ENCODE data around the gene ATF6.
"Not testable (repeated sequence)": the region's sequence is repeated elsewhere in the genome, so short reads cannot be mapped to it uniquely, and the experiment has no call there.

ATF6 gene

DNA sequence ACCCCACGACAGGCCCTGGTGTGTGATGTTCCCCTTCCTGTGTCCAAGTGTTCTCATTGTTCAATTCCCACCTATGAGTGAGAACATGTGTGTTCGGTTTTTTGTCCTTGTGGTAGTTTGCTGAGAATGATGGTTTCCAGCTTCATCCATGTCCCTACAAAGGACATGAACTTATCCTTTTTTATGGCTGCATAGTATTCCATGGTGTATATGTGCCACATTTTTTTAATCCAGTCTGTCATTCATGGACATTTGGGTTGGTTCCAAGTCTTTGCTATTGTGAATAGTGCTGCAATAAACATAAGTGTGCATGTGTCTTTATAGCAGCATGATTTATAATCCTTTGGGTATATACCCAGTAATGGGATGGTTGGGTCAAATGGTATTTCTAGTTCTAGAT lies 43.1 kb downstream of the ATF6 start:
- H3K36me3 Mint-ChIP-seq (ENCODE audit: insufficient read depth), result peaks cover 28% of the 10 kb centered on the region
- H3K27ac Mint-ChIP-seq, result not testable (repeated sequence)

DNA sequence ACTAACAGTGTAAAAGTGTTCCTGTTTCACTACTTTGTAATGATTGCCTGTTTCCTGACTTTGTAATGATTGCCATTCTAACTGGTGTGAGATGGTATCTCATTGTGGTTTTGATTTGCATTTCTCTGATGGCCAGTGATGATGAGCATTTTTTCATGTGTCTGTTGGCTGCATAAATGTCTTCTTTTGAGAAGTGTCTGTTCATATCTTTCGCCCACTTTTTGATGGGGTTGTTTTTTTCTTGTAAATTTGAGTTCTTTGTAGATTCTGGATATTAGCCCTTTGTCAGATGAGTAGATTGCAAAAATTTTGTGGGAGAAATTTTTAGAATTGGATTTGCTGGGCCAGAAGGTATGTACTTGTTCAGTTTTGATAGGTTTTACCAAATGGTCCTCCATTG lies 43.5 kb downstream of the ATF6 start:
- H3K36me3 Mint-ChIP-seq (ENCODE audit: insufficient read depth), result peaks cover 28% of the 10 kb centered on the region
- not testable (repeated sequence) for H3K4me1 Mint-ChIP-seq (ENCODE audit: low read depth in 2 of 2); DNase-seq; H3K27ac Mint-ChIP-seq; H3K27me3 Mint-ChIP-seq; H3K4me3 Mint-ChIP-seq; ATAC-seq (replicated peaks); H3K9me3 Mint-ChIP-seq

More for the DNA sequence above, 43.1 kb downstream of the ATF6 start:
- not testable (repeated sequence) for H3K9me3 Mint-ChIP-seq; H3K27me3 Mint-ChIP-seq; ATAC-seq (replicated peaks); H3K4me3 Mint-ChIP-seq; DNase-seq; H3K4me1 Mint-ChIP-seq (ENCODE audit: low read depth in 2 of 2)

DNA sequence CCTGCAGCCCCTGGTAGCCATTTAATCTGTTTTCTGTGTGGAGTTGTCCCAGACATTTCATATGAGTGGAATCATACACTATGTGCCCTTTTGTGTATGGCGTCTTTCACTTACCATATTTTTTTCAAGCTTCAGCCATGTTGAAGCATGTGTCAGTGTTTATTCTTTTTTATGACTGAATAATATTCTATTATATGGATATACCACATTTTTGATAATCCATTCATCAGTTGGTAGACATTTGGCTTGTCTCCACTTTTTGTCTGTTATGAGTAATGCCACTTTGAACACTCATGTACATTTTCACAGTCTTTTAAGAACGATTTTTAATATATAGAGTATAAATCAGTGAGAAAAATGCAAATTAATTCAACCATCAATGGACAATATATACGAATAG lies 44.7 kb downstream of the ATF6 start:
- ATAC-seq (replicated peaks), result no peak
- no peak for DNase-seq
- no peaks in the 10 kb centered on the region for H3K9me3 Mint-ChIP-seq
- no peak overlapping the region for H3K4me3 Mint-ChIP-seq
- no peaks in the 10 kb centered on the region for H3K27me3 Mint-ChIP-seq
- peaks cover 33% of the 10 kb centered on the region for H3K36me3 Mint-ChIP-seq (ENCODE audit: insufficient read depth)
- H3K4me1 Mint-ChIP-seq (ENCODE audit: low read depth in 2 of 2), result peaks cover 2 to 6% of the 10 kb centered on the region in 2 donors
- H3K27ac Mint-ChIP-seq, result no peak overlapping the region

DNA sequence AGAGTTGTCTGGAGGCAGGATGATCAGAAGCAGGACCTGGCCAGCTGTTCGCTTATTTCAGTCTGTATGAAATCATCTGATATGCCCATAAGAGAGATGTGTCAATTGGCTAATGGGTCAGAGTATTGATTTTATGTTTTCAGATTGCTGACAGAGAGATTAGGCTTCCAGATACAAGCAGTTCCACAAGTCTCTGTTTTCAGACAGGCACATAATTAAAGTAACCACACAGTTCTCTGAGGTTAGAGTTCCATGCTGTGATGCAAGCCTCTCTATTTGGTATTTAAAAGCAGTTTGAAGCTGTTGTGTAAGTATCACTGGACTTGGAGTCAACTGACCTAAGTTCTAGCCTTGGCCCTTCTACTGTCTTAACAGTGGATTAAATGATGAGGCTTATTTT lies 50.1 kb downstream of the ATF6 start:
- Mint-ChIP-seq H3K9me3 (no peaks in the 10 kb centered on the region), H3K4me3 (no peak overlapping the region), H3K36me3 (ENCODE audit: insufficient read depth) (peaks cover 27% of the 10 kb centered on the region), H3K27ac (no peak overlapping the region), H3K27me3 (no peaks in the 10 kb centered on the region), H3K4me1 (ENCODE audit: low read depth in 2 of 2) (peaks cover 0 to 4% of the 10 kb centered on the region in 2 donors)
- no peak for ATAC-seq (replicated peaks)
- no peak for DNase-seq

DNA sequence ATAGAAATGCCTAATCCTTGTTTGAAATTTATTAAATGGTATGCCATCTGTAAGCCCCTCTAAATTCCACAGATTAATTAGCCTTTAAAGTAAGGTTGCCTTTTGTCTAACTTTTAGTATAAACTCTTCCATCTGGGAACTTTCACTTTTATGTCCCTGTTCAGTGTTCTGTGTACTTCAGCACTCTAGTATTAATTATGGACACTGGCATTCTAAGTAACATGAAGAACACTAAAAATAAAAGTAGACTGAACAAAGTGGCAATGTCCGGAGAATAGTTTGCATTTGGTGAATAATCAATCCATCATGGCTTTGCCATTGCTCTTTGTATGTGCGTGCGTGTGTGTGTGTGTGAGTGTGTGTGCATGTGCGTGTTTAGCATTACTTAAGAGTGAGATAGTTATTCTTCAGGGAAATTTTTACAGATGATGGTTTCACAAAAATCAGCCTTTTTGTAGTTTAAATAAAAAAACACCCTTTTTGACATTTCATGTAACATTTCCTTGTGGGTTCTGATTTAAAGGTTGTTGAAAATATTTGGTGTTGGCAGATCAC lies 51.1 kb downstream of the ATF6 start:
- Mint-ChIP-seq H3K27ac (no peak overlapping the region), H3K4me1 (ENCODE audit: low read depth in 2 of 2) (peaks cover 0 to 4% of the 10 kb centered on the region in 2 donors), H3K36me3 (ENCODE audit: insufficient read depth) (peaks cover 29% of the 10 kb centered on the region), H3K27me3 (no peaks in the 10 kb centered on the region), H3K4me3 (no peak overlapping the region), H3K9me3 (no peaks in the 10 kb centered on the region)
- no peak for DNase-seq
- no peak for ATAC-seq (replicated peaks)

DNA sequence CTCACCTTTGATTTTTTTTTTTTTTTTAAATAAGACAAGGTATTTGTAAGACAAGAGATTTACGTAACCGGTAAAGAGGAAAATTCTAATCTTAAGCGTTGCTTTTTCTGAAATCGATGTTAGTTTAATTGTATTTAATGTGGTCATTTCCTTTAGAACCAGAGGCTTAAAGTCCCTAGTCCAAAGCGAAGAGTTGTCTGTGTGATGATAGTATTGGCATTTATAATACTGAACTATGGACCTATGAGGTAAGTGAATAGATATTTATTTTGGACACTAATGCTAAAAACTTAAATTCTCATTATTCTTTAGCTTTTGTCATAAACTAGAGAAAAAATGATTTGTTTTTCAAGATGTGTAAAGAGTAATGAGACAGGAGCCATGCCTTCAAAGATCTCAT lies 54.8 kb downstream of the ATF6 start:
- no peaks in the 10 kb centered on the region for H3K9me3 Mint-ChIP-seq
- H3K4me3 Mint-ChIP-seq, result no peak overlapping the region
- DNase-seq, result no peak
- peaks cover 30% of the 10 kb centered on the region for H3K36me3 Mint-ChIP-seq (ENCODE audit: insufficient read depth)
- peaks cover 0 to 4% of the 10 kb centered on the region in 2 donors for H3K4me1 Mint-ChIP-seq (ENCODE audit: low read depth in 2 of 2)
- H3K27me3 Mint-ChIP-seq, result no peaks in the 10 kb centered on the region
- H3K27ac Mint-ChIP-seq, result no peak overlapping the region
- no peak for ATAC-seq (replicated peaks)

DNA sequence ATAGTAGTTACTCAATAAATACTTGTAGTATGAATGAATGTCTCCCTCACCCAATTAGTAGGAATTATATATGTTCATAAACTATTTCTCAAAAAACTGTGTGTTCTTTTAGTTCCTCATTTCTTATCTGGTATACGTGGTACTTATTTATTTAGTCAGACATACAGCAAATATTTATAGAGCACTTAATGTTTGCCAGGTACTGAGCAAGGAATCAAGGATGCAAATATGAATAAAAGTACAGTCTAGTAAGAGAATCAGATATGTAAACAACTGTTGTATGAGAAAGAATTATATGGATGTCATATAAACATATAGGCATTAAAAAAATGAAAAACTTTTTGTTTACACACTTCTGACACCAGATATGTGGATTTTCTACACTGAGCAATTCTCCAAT lies 58.5 kb downstream of the ATF6 start:
- H3K4me3 Mint-ChIP-seq, result no peak overlapping the region
- ATAC-seq (replicated peaks) (no peak), DNase-seq (no peak)
- no peak overlapping the region for H3K27ac Mint-ChIP-seq
- H3K9me3 Mint-ChIP-seq, result no peaks in the 10 kb centered on the region
- no peaks in the 10 kb centered on the region for H3K4me1 Mint-ChIP-seq (ENCODE audit: low read depth in 2 of 2)
- H3K36me3 Mint-ChIP-seq (ENCODE audit: insufficient read depth), result peaks cover 43% of the 10 kb centered on the region
- H3K27me3 Mint-ChIP-seq, result no peaks in the 10 kb centered on the region

DNA sequence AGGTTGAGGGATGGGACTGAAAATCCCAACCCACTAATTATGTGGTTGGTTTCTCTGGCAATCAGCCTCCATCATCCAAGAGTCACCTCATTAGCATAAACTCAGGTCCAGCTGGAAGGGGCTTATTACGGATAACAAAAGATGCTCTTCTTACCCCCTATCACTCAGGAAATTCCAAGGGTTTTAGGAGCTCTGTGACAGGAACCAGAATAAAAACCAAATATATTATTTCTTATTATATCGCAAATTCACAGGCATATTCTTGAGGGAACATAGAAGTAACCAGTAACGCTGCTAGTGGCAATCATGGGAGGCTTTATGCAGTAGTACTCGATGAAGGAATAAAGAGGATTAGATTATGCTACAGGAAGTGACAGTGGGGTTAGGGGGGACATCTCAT lies 59.7 kb downstream of the ATF6 start:
- Mint-ChIP-seq H3K27me3 (no peaks in the 10 kb centered on the region), H3K27ac (no peak overlapping the region), H3K9me3 (no peaks in the 10 kb centered on the region), H3K36me3 (ENCODE audit: insufficient read depth) (peaks cover 36% of the 10 kb centered on the region), H3K4me3 (no peak overlapping the region), H3K4me1 (ENCODE audit: low read depth in 2 of 2) (no peaks in the 10 kb centered on the region)
- DNase-seq (no peak), ATAC-seq (replicated peaks) (no peak)

DNA sequence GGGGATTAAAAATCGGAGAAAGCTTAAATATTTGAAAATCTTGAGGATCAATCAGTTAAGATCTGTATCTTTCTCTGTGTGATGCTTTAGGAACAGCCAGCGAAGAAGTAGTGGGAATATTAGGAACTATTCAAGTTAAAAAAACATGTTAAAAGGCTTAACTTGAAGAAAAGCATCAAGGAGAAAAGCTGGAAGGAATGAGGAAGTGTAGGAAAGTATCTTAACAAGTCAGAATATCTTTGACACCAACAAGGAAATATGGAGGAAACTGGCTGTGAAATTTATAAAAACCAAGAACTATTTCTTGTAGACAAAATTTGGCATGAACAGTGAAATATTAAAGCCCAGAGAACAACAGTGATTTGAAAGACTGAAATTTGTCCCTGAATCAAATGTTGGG lies 60.4 kb downstream of the ATF6 start:
- DNase-seq (no peak), ATAC-seq (replicated peaks) (no peak)
- no peak overlapping the region for H3K4me3 Mint-ChIP-seq
- no peaks in the 10 kb centered on the region for H3K4me1 Mint-ChIP-seq (ENCODE audit: low read depth in 2 of 2)
- peaks cover 30% of the 10 kb centered on the region for H3K36me3 Mint-ChIP-seq (ENCODE audit: insufficient read depth)
- no peak overlapping the region for H3K27ac Mint-ChIP-seq
- H3K27me3 Mint-ChIP-seq, result no peaks in the 10 kb centered on the region
- no peaks in the 10 kb centered on the region for H3K9me3 Mint-ChIP-seq

DNA sequence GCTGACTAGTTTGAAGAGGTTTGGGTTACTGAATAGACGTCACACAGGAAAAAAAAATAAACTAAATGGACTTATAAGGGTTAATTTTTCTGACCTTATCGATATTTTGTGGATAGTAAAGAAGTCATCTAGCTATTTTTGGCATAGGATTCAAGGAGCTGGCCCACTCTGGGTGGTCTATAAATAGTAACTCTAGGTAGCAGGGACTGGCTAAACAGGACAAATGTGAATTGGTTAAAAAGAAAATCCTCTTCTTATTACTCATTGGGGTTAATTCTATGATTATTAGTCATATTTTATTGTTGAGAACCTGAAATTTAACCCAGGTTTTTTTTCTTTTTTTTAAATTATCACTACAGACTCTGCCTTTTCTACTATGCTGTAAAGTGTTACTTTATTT lies 61.7 kb downstream of the ATF6 start:
- no peak overlapping the region for H3K27ac Mint-ChIP-seq

DNA sequence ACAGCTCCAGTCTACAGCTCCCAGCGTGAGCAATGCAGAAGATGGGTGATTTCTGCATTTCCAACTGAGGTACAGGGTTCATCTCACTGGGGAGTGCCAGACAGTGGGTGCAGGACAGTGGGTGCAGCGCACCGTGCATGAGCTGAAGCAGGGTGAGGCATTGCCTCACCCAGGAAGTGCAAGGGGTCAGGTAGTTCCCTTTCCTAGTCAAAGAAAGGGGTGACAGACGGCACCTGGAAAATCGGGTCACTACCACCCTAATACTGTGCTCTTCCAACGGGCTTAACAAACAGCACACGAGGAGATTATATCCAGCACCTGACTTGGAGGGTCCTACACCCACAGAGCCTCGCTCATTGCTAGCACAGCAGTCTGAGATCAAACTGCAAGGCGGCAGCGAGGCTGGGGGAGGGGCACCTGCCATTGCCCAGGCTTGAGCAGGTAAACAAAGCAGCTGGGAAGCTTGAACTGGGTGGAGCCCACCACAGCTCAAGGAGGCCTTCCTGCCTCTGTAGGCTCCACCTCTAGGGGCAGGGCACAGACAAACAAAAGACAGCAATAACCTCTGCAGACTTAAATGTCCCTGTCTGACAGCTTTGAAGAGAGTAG lies 66.3 kb downstream of the ATF6 start:
- H3K36me3 Mint-ChIP-seq (ENCODE audit: insufficient read depth); H3K4me1 Mint-ChIP-seq (ENCODE audit: low read depth in 2 of 2); H3K4me3 Mint-ChIP-seq; H3K9me3 Mint-ChIP-seq; H3K27me3 Mint-ChIP-seq; DNase-seq; ATAC-seq (replicated peaks); H3K27ac Mint-ChIP-seq: not testable (repeated sequence)

More for the DNA sequence above, 61.7 kb downstream of the ATF6 start:
- H3K4me3 Mint-ChIP-seq, result no peak overlapping the region
- ATAC-seq (replicated peaks) (no peak), DNase-seq (no peak)
- no peaks in the 10 kb centered on the region for H3K27me3 Mint-ChIP-seq
- H3K4me1 Mint-ChIP-seq (ENCODE audit: low read depth in 2 of 2), result peaks cover 0 to 4% of the 10 kb centered on the region in 2 donors
- peaks cover 27% of the 10 kb centered on the region for H3K36me3 Mint-ChIP-seq (ENCODE audit: insufficient read depth)
- H3K9me3 Mint-ChIP-seq, result no peaks in the 10 kb centered on the region

DNA sequence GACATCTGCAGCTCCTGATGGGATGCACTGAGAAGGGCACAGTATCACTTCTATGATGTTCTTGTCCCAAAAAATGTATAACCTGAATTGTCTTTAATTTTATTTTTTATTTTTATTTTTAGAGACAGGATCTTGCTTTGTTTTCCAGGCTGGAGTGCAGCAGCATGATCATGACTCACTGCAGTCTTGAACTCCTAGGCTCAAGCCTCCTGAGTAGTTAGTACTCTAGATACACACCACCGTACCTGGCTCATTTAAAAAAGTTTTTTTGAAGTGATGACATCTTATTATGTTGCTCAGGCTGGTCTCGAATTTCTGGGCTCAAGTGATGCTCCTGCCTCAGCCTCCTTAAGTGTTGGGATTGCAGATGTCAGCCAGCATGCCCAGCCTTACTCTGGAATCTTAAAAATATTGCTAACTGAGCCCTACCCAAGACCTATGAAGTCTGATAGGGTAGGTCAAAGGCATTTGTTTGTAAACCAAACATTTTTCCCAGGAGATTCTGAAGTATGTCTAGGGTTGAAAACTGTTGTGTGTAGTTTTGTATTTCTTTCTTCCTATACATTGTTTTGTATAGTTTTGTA lies 68.9 kb downstream of the ATF6 start:
- ATAC-seq (replicated peaks) (no peak), DNase-seq (no peak)
- no peaks in the 10 kb centered on the region for H3K27me3 Mint-ChIP-seq
- peaks cover 0 to 6% of the 10 kb centered on the region in 2 donors for H3K4me1 Mint-ChIP-seq (ENCODE audit: low read depth in 2 of 2)
- H3K27ac Mint-ChIP-seq, result no peak overlapping the region
- peaks cover 0 to 2% of the 10 kb centered on the region in 2 donors for H3K9me3 Mint-ChIP-seq
- H3K36me3 Mint-ChIP-seq (ENCODE audit: insufficient read depth), result peaks cover 2% of the 10 kb centered on the region
- H3K4me3 Mint-ChIP-seq, result no peak overlapping the region

DNA sequence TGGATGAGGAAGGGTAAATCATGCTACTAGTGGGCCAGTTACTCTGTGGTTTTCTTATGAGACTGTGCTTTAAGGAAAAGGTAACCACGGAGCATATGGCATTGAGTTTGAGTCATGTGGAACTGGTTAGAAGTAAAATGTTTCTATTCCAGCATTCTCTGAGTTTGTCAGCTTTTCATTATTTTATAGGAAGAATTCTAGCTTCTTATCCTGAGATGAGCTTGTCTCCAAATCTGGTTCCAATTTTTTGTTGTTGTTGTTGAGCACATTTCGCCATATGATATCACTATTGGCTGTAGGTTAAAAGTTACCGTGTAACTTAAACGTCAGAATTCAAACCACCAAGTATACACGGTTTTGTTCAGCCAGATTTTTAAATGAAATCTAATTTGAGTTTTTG lies 69.9 kb downstream of the ATF6 start:
- Mint-ChIP-seq H3K4me1 (ENCODE audit: low read depth in 2 of 2) (peaks cover 0 to 6% of the 10 kb centered on the region in 2 donors), H3K9me3 (peaks cover 0 to 2% of the 10 kb centered on the region in 2 donors), H3K27me3 (no peaks in the 10 kb centered on the region), H3K27ac (no peak overlapping the region), H3K4me3 (no peak overlapping the region), H3K36me3 (ENCODE audit: insufficient read depth) (peaks cover 2% of the 10 kb centered on the region)
- DNase-seq (no peak), ATAC-seq (replicated peaks) (no peak)

DNA sequence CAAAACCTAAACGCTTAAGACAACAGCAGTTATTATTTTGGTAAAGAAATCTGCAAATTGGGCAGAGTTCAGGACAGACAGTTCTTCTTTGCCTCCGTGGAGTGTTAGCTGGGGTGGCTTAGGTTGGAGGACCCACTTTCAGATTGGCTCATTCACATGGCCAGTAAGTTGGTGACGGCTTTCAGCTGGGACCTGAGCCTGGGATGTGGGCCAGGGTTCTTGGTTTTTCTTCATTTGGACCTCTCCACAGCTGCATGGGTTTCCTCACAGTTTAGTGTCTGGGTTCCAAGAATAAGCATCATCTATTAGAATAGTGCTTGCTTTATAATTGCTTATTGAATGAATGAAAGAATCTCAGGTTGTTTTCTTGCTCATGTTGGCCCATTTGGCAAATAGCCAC lies 72.2 kb downstream of the ATF6 start:
- H3K27ac Mint-ChIP-seq, result no peak overlapping the region
- H3K27me3 Mint-ChIP-seq, result no peaks in the 10 kb centered on the region
- H3K4me1 Mint-ChIP-seq (ENCODE audit: low read depth in 2 of 2), result peaks cover 0 to 2% of the 10 kb centered on the region in 2 donors
- ATAC-seq (replicated peaks) (no peak), DNase-seq (no peak)
- H3K4me3 Mint-ChIP-seq, result no peak overlapping the region
- peaks cover 0 to 1% of the 10 kb centered on the region in 2 donors for H3K9me3 Mint-ChIP-seq
- H3K36me3 Mint-ChIP-seq (ENCODE audit: insufficient read depth), result peaks cover 2% of the 10 kb centered on the region
